ENCODE results near the gene DOCK8.
"Not testable (repeated sequence)": the region's sequence is repeated elsewhere in the genome, so short reads cannot be mapped to it uniquely, and the experiment has no call there.

Gene DOCK8

GRCh38 chr9:214648-215493, at the start of gene DOCK8:
Gene DOCK8, plus strand, starts transcription at chr9:214865. Its CDS starts 112 bp downstream, at chr9:214977.
- TF ChIP-seq ZNF274 (IDR thresholded peaks at IDR 0.05; ENCODE audit: low read depth, low read length), result no peak
- peak within 1 kb of the TSS; percentile 61; the same call in 1 of the 2 replicates for H3K4me3 ChIP-seq (ENCODE audit: low read length)

- not testable (repeated sequence) for H3K4me3 ChIP-seq (ENCODE audit: low read length)
Observed at GRCh38 chr9:169757-170156, 44.9 kb upstream of the DOCK8 start.

- peak overlapping the region; percentile 71; the same call in 1 of the 2 replicates for H3K4me3 ChIP-seq (ENCODE audit: low read length)
Observed at GRCh38 chr9:178140-178825, 36.4 kb upstream of the DOCK8 start.

- H3K4me3 ChIP-seq (ENCODE audit: low read length), result peak within 1 kb of the TSS; percentile 71; the same call in 1 of the 2 replicates
Observed at GRCh38 chr9:178970-179383, 35.7 kb upstream of the DOCK8 start, which contains the start of gene ZNG1A. Gene ZNG1A, minus strand, starts transcription at chr9:179056. Its CDS starts 87 bp downstream, at chr9:178969.

- not testable (repeated sequence) for H3K4me3 ChIP-seq (ENCODE audit: low read length)
Observed at GRCh38 chr9:199601-200000, 15.1 kb upstream of the DOCK8 start.

- H3K4me3 ChIP-seq (ENCODE audit: low read length), result no peak overlapping the region
Observed at GRCh38 chr9:206481-206880, 8.2 kb upstream of the DOCK8 start.

GRCh38 chr9:209143-209758, 5.4 kb upstream of the DOCK8 start:
- no peak for TF ChIP-seq ZNF274 (IDR thresholded peaks at IDR 0.05; ENCODE audit: low read depth, low read length)
- no peak overlapping the region for H3K4me3 ChIP-seq (ENCODE audit: low read length)

More at GRCh38 chr9:206481-206880, 8.2 kb upstream of the DOCK8 start:
- no peak for TF ChIP-seq ZNF274 (IDR thresholded peaks at IDR 0.05; ENCODE audit: low read depth, low read length)

- no peak for TF ChIP-seq ZNF274 (IDR thresholded peaks at IDR 0.05; ENCODE audit: low read depth, low read length)
- no peak overlapping the region for H3K4me3 ChIP-seq (ENCODE audit: low read length)
Observed at GRCh38 chr9:211036-211435, 3.6 kb upstream of the DOCK8 start.

GRCh38 chr9:211557-211956, 3.1 kb upstream of the DOCK8 start:
- no peak for TF ChIP-seq ZNF274 (IDR thresholded peaks at IDR 0.05; ENCODE audit: low read depth, low read length)
- no peak overlapping the region for H3K4me3 ChIP-seq (ENCODE audit: low read length)

- no peak overlapping the region for H3K4me3 ChIP-seq (ENCODE audit: low read length)
- TF ChIP-seq ZNF274 (IDR thresholded peaks at IDR 0.05; ENCODE audit: low read depth, low read length), result no peak
Observed at GRCh38 chr9:212297-212696, 2.4 kb upstream of the DOCK8 start.

- H3K4me3 ChIP-seq (ENCODE audit: low read length), result peak overlapping the region; percentile 61; the same call in 1 of the 2 replicates
Observed at GRCh38 chr9:213901-214300, 764 bp upstream of the DOCK8 start.

GRCh38 chr9:214351-214647, 366 bp upstream of the DOCK8 start:
- H3K4me3 ChIP-seq (ENCODE audit: low read length), result peak overlapping the region; percentile 61; the same call in 1 of the 2 replicates
- no peak for TF ChIP-seq ZNF274 (IDR thresholded peaks at IDR 0.05; ENCODE audit: low read depth, low read length)

- TF ChIP-seq ZNF274 (IDR thresholded peaks at IDR 0.05; ENCODE audit: low read depth, low read length), result no peak
- peak overlapping the region; percentile 61; the same call in 1 of the 2 replicates for H3K4me3 ChIP-seq (ENCODE audit: low read length)
Observed at GRCh38 chr9:215631-216155, 1.0 kb downstream of the DOCK8 start.

- TF ChIP-seq ZNF274 (IDR thresholded peaks at IDR 0.05; ENCODE audit: low read depth, low read length), result no peak
- H3K4me3 ChIP-seq (ENCODE audit: low read length), result no peak overlapping the region
Observed at GRCh38 chr9:216866-217265, 2.2 kb downstream of the DOCK8 start.

GRCh38 chr9:217950-218349, 3.3 kb downstream of the DOCK8 start:
- TF ChIP-seq ZNF274 (IDR thresholded peaks at IDR 0.05; ENCODE audit: low read depth, low read length), result no peak
- H3K4me3 ChIP-seq (ENCODE audit: low read length), result no peak overlapping the region

- not testable (repeated sequence) for H3K4me3 ChIP-seq (ENCODE audit: low read length)
Observed at GRCh38 chr9:219036-219435, 4.4 kb downstream of the DOCK8 start.
